Fibroblast of lung (primary cell): ENCODE measurements around the gene NCAM2.

ENCODE experiments used
- CTCF ChIP-seq, 2 donors: IDR thresholded peaks in 1 of 2; conservative IDR thresholded peaks in 1 of 2; 1 replicate in 1 of 2; 2 replicates in 1 of 2; pipeline ENCODE4 v1.5.1; 2011 to 2012; ENCODE audit warnings: low read length in 2 of 2, control low read depth in 1 of 2, inconsistent platforms in 1 of 2, low read depth in 1 of 2, mild to moderate bottlenecking in 1 of 2
- EZH2 ChIP-seq: IDR thresholded peaks from 2 replicates; pipeline ENCODE4 v1.5.1; 2012; ENCODE audit warnings: low read length, control low read depth, mild to moderate bottlenecking; ENCODE audit errors: missing control alignments

GRCh38 chr21:21396424-21396823, 398.2 kb downstream of the NCAM2 start:
- TF ChIP-seq CTCF (conservative IDR thresholded peaks at IDR 0.05 in 1 of 2, IDR thresholded peaks at IDR 0.05 in 1 of 2; ENCODE audit: low read depth in 1 of 2, low read length in 2 of 2) (no peak), EZH2 (no peak)
